Endothelial cell of umbilical vein (primary cell): ENCODE data around the gene ZFR2. TPM values are rescaled to one million over a fixed set of nuclear protein-coding genes. Genes with fewer than 3 reads are reported as not detected.

ENCODE experiments used
- BruUV-seq: library from RNA; stranded (reverse); fragments of 400-500 nt; replicated peaks from 2 replicates; lab custom pipeline; 2021; lab: Mats Ljungman, UMichigan
- CTCF ChIA-PET: fragments of 300-600, 350-600 bp; sonication (Branson Sonifier 250); formaldehyde crosslinking; loops from one replicate; lab custom pipeline; 2021; ENCODE audit warnings: antibody characterized with exemption, inconsistent platforms; lab: Charles Lee
- POLR2A ChIA-PET: fragments of 300-600, 350-600 bp; sonication (Branson Sonifier 250); formaldehyde crosslinking; loops from one replicate; lab custom pipeline; 2021; ENCODE audit warnings: antibody characterized with exemption, inconsistent platforms; lab: Charles Lee
- DNase-seq: peaks from one replicate; pipeline ENCODE4 v3.0.0-alpha.2; 2011; ENCODE audit warnings: low read depth, low spot score
- FAIRE-seq: peaks from 2 replicates; lab custom pipeline; 2011; peaks lifted over from hg19 to GRCh38; lab: Jason Lieb, UNC
- H2AFZ ChIP-seq: 2 replicates; pipeline ENCODE4 v1.6.0; 2012; ENCODE audit warnings: low read depth, low read length, control low read depth, inconsistent platforms
- H3K27ac ChIP-seq: 2 replicates; pipeline ENCODE4 v1.5.1; 2011; ENCODE audit warnings: low read depth, mild to moderate bottlenecking, control low read depth, low read length, moderate library complexity; ENCODE audit not compliant: insufficient read depth
- H3K27me3 ChIP-seq, 2 experiments: 2 replicates each; pipeline versions ENCODE4 v1.6.0 to v1.6.1; 2011; ENCODE audit warnings: low read length in 2 of 2, mixed read lengths in 1 of 2; ENCODE audit not compliant: control insufficient read depth in 2 of 2, insufficient read depth in 2 of 2
- H3K36me3 ChIP-seq, 2 experiments: 2 replicates in 1 of 2; 3 replicates in 1 of 2; pipeline ENCODE4 v1.5.1; 2011; ENCODE audit warnings: low read length in 2 of 2, mild to moderate bottlenecking in 1 of 2, moderate library complexity in 1 of 2; ENCODE audit not compliant: control insufficient read depth in 2 of 2, insufficient read depth in 2 of 2; ENCODE audit errors: extremely low read depth in 1 of 2
- H3K4me1 ChIP-seq: 3 replicates; pipeline ENCODE4 v1.5.1; 2011; ENCODE audit warnings: mild to moderate bottlenecking, low read length; ENCODE audit not compliant: control insufficient read depth, insufficient read depth; ENCODE audit errors: extremely low read depth
- H3K4me2 ChIP-seq: 2 replicates; pipeline ENCODE4 v1.6.1; 2011; ENCODE audit warnings: low read length, control low read depth, mixed read lengths; ENCODE audit not compliant: insufficient read depth
- H3K4me3 ChIP-seq, 3 experiments: fragments of 200-600 bp in 1 of 3; sonication (generic), shearing (Covaris generic) in 1 of 3; replicated peaks in 1 of 3; 2 replicates each; pipeline ENCODE4 v1.5.1; 2011 to 2016; ENCODE audit warnings: control low read depth in 3 of 3, low read length in 3 of 3, mild to moderate bottlenecking in 2 of 3, inconsistent platforms in 1 of 3, low read depth in 1 of 3, moderate library complexity in 1 of 3; ENCODE audit not compliant: insufficient read depth in 1 of 3
- H3K79me2 ChIP-seq: 2 replicates; pipeline ENCODE4 v1.6.0; 2012; ENCODE audit warnings: low read length, inconsistent platforms; ENCODE audit not compliant: control insufficient read depth, insufficient read depth
- H3K9ac ChIP-seq: replicated peaks from 2 replicates; pipeline ENCODE3; 2011; ENCODE audit warnings: low read length, control low read depth; ENCODE audit not compliant: insufficient read depth; ENCODE audit errors: extremely low read depth
- H3K9me1 ChIP-seq: replicated peaks from 3 replicates; pipeline ENCODE4 v1.6.0; 2011; ENCODE audit warnings: mild to moderate bottlenecking, low read length; ENCODE audit not compliant: control insufficient read depth, insufficient read depth; ENCODE audit errors: extremely low read depth
- H3K9me3 ChIP-seq: replicated peaks from 2 replicates; pipeline ENCODE4 v1.5.1; 2012; ENCODE audit warnings: low read length, inconsistent platforms; ENCODE audit not compliant: control insufficient read depth, insufficient read depth
- H4K20me1 ChIP-seq: replicated peaks from 2 replicates; pipeline ENCODE3; 2011; ENCODE audit warnings: mild to moderate bottlenecking, low read length; ENCODE audit not compliant: control insufficient read depth, insufficient read depth; ENCODE audit errors: extremely low read depth
- EZH2 ChIP-seq: IDR thresholded peaks from 2 replicates; pipeline ENCODE4 v1.6.1; 2012; ENCODE audit warnings: borderline replicate concordance, low read depth, mild to moderate bottlenecking, moderate library complexity, low read length, inconsistent platforms; ENCODE audit not compliant: severe bottlenecking
- FOS ChIP-seq: IDR thresholded peaks from 2 replicates; pipeline ENCODE4 v1.6.1; 2011; ENCODE audit warnings: mild to moderate bottlenecking, low read length, moderate library complexity, borderline replicate concordance; ENCODE audit not compliant: insufficient read depth
- GATA2 ChIP-seq: IDR thresholded peaks from 2 replicates; pipeline ENCODE4 v1.7.0; 2011; ENCODE audit warnings: low read depth, mild to moderate bottlenecking, moderate library complexity, mixed read lengths, low read length; ENCODE audit not compliant: insufficient read length, insufficient read depth
- JUN ChIP-seq: IDR thresholded peaks from 2 replicates; pipeline ENCODE4 v1.6.1; 2011; ENCODE audit warnings: borderline replicate concordance, low read depth; ENCODE audit not compliant: insufficient read length, insufficient read depth
- MYC ChIP-seq: IDR thresholded peaks from one replicate; pipeline ENCODE4 v1.6.1; 2011; ENCODE audit warnings: mild to moderate bottlenecking, low read depth, low read length
- POLR2A ChIP-seq: IDR thresholded peaks from 2 replicates; pipeline ENCODE4 v1.6.1; 2012; ENCODE audit warnings: low read depth, mild to moderate bottlenecking, control low read depth, low read length
- POLR2AphosphoS5 ChIP-seq: IDR thresholded peaks from 2 replicates; pipeline ENCODE4 v1.6.1; 2012; ENCODE audit warnings: low read depth, mild to moderate bottlenecking, control low read depth, low read length, moderate library complexity; ENCODE audit not compliant: insufficient read depth
- dilution Hi-C: fragments of 300-500 bp; cut with MboI; formaldehyde crosslinking; loops from one replicate; pipeline ENCODE4 v1.15.0; 2019; ENCODE audit warnings: low sequenced_read_pairs; ENCODE audit not compliant: extremely low pct_ligation_motif_present
- intact Hi-C: fragments of 100-400 bp; cut with micrococcal nuclease; formaldehyde crosslinking; loops from one replicate; pipeline ENCODE4 v1.10.0; 2022
- polyA plus RNA-seq, 4 experiments: library from polyadenylated mRNA; depleted of rRNA in 3 of 4; stranded (reverse) in 3 of 4; unstranded in 1 of 4; fragments of >200 nt; gene quantifications; 2 replicates each; pipeline versions ENCODE4 v1.2.1 to v1.2.3, GENCODE V29; 2011 to 2012; ENCODE audit warnings: missing spikeins in 1 of 4
- total RNA-seq: library from RNA; stranded (reverse); gene quantifications from 2 replicates; pipeline ENCODE4 v1.2.3, GENCODE V29; 2021
- TF ChIP-seq, protein P1 (sequence below), 2 donors: IDR thresholded peaks; 1 replicate in 1 of 2; 2 replicates in 1 of 2; pipeline ENCODE4 v1.5.1; 2011; ENCODE audit warnings: low read length in 2 of 2, mild to moderate bottlenecking in 2 of 2, moderate library complexity in 2 of 2, control low read depth in 1 of 2, inconsistent platforms in 1 of 2, low read depth in 1 of 2; ENCODE audit not compliant: insufficient read depth in 1 of 2; ENCODE audit errors: extremely low read depth in 1 of 2
- TF ChIP-seq, protein P2 (sequence below): IDR thresholded peaks from 2 replicates; pipeline ENCODE4 v1.6.1; 2011; ENCODE audit not compliant: insufficient read depth, insufficient read length

Gene ZFR2
- total and polyA plus RNA-seq, 2 donors (not counting 3 experiments of a cell fraction or from before 2014, with no cell fraction given), result not detected

DNA sequence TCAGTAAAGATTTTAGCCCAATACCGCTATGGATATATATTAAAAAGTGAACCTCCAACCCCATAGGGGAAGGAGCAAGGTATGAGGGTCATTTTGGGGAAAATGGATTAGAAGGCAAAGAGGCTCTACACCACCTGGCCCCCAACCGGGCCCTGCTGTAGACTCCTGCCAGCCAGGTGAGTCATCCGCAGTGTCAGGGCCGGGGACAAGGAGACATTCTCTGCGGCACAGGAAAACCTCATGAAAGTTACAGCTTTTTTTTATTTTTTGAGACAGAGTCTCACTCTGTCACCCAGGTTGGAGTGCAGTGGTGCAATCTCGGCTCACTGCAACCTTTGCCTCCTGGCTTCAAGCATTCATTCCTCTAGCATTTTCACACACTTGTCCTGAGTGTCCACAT, 32.0 kb downstream of the ZFR2 start:
- no peak for TF ChIP-seq GATA2
- TF ChIP-seq, protein P1, sequence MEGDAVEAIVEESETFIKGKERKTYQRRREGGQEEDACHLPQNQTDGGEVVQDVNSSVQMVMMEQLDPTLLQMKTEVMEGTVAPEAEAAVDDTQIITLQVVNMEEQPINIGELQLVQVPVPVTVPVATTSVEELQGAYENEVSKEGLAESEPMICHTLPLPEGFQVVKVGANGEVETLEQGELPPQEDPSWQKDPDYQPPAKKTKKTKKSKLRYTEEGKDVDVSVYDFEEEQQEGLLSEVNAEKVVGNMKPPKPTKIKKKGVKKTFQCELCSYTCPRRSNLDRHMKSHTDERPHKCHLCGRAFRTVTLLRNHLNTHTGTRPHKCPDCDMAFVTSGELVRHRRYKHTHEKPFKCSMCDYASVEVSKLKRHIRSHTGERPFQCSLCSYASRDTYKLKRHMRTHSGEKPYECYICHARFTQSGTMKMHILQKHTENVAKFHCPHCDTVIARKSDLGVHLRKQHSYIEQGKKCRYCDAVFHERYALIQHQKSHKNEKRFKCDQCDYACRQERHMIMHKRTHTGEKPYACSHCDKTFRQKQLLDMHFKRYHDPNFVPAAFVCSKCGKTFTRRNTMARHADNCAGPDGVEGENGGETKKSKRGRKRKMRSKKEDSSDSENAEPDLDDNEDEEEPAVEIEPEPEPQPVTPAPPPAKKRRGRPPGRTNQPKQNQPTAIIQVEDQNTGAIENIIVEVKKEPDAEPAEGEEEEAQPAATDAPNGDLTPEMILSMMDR (IDR thresholded peaks at IDR 0.05; ENCODE audit: extremely low read depth in 1 of 2, insufficient read depth in 1 of 2, low read depth in 1 of 2, low read length in 2 of 2), result no peak
- no peak for TF ChIP-seq MYC
- TF ChIP-seq JUN, result no peak
- TF ChIP-seq POLR2AphosphoS5, result no peak
- TF ChIP-seq POLR2A, result no peak
- no peak for TF ChIP-seq EZH2
- TF ChIP-seq, protein P2, sequence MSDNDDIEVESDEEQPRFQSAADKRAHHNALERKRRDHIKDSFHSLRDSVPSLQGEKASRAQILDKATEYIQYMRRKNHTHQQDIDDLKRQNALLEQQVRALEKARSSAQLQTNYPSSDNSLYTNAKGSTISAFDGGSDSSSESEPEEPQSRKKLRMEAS, result no peak
- no peak for TF ChIP-seq FOS
- intact Hi-C loops (no loop called here), dilution Hi-C loops (no loop called here)
- no peak for FAIRE-seq
- POLR2A ChIA-PET, result no interaction called here
- H3K36me3 ChIP-seq, result no peaks in the 10 kb centered on the region
- H4K20me1 ChIP-seq, result no peaks in the 10 kb centered on the region
- H3K9ac ChIP-seq, result no peak overlapping the region
- no peak overlapping the region for H3K4me3 ChIP-seq
- BruUV-seq, result no TSS peak
- H3K79me2 ChIP-seq, result no peaks in the 10 kb centered on the region
- DNase-seq, result no peak
- no peak overlapping the region for H2AFZ ChIP-seq
- no peak overlapping the region for H3K27ac ChIP-seq
- CTCF ChIA-PET, result interaction anchor here (0.6 to 1.0 kb wide), 2 partner anchors 11 to 507 kb away, joined by 3 to 4 read pairs; partner anchors contain the start of gene MPND
- H3K4me2 ChIP-seq, result no peak overlapping the region
- H3K9me3 ChIP-seq, result no peaks in the 10 kb centered on the region
- no peaks in the 10 kb centered on the region for H3K4me1 ChIP-seq
- no peaks in the 10 kb centered on the region for H3K27me3 ChIP-seq
- H3K9me1 ChIP-seq, result no peaks in the 10 kb centered on the region
